IMR-90 (cell line): ENCODE data around the gene RPS19BP1.

Source experiments
- CEBPB ChIP-seq: IDR thresholded peaks from 2 replicates; pipeline ENCODE4 v1.6.1; 2012; ENCODE audit warnings: low read depth, low read length, improper control_type of control experiment
- MAFK ChIP-seq: IDR thresholded peaks from 2 replicates; pipeline ENCODE4 v1.6.1; 2012; ENCODE audit warnings: low read depth, low read length, improper control_type of control experiment
- MAZ ChIP-seq: IDR thresholded peaks from 2 replicates; pipeline ENCODE4 v1.6.1; 2012; ENCODE audit warnings: low read depth, mild to moderate bottlenecking, low read length, improper control_type of control experiment, moderate library complexity, borderline replicate concordance
- MXI1 ChIP-seq: IDR thresholded peaks from 2 replicates; pipeline ENCODE4 v1.6.1; 2012; ENCODE audit warnings: low read depth, mild to moderate bottlenecking, low read length, moderate library complexity, borderline replicate concordance
- POLR2A ChIP-seq: IDR thresholded peaks from 2 replicates; pipeline ENCODE4 v1.6.1; 2012; ENCODE audit warnings: mild to moderate bottlenecking, low read depth, low read length
- RAD21 ChIP-seq: IDR thresholded peaks from 2 replicates; pipeline ENCODE4 v1.6.1; 2012; ENCODE audit warnings: low read length, improper control_type of control experiment
- RCOR1 ChIP-seq: IDR thresholded peaks from 2 replicates; pipeline ENCODE4 v1.6.1; 2012; ENCODE audit warnings: mild to moderate bottlenecking, low read length, improper control_type of control experiment; ENCODE audit not compliant: insufficient replicate concordance
- TF ChIP-seq, protein P1 (sequence below): fragments of 150-350 bp; IDR thresholded peaks from 2 replicates; pipeline ENCODE4 v1.6.1; 2017; ENCODE audit warnings: mild to moderate bottlenecking, antibody characterized with exemption, low read length, low read depth
- TF ChIP-seq, protein P2 (sequence below): conservative IDR thresholded peaks from 2 replicates; pipeline ENCODE4 v1.5.1; 2012; ENCODE audit warnings: mild to moderate bottlenecking, low read depth, low read length, improper control_type of control experiment
- TF ChIP-seq, protein P3 (sequence below): fragments of 150-350 bp; IDR thresholded peaks from 2 replicates; pipeline ENCODE4 v1.6.1; 2016; ENCODE audit warnings: low read depth, mild to moderate bottlenecking, low read length, moderate library complexity, borderline replicate concordance

DNA sequence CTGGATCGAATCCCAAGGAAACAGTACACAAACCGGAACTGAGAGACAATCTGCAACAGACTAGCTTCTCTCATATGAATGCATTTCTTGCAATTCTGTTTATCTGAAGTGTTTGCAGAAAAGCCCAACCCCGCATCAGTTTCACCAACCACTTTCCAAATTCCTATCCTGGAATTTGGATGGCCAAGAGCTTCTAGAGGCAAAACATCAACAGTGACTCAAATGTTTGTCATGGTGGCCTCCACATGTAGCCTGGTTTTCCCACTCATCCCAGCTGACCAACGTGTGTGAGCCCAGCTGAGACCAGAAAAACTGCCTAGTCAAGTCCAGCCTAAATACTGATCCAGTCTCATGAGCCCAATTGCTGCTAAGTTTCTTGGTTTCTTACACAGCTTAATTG is 38.8 kb downstream of the RPS19BP1 start:
- TF ChIP-seq CEBPB = no peak
- TF ChIP-seq, protein P1, sequence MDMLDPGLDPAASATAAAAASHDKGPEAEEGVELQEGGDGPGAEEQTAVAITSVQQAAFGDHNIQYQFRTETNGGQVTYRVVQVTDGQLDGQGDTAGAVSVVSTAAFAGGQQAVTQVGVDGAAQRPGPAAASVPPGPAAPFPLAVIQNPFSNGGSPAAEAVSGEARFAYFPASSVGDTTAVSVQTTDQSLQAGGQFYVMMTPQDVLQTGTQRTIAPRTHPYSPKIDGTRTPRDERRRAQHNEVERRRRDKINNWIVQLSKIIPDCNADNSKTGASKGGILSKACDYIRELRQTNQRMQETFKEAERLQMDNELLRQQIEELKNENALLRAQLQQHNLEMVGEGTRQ = peak; percentile 56
- TF ChIP-seq, protein P2, sequence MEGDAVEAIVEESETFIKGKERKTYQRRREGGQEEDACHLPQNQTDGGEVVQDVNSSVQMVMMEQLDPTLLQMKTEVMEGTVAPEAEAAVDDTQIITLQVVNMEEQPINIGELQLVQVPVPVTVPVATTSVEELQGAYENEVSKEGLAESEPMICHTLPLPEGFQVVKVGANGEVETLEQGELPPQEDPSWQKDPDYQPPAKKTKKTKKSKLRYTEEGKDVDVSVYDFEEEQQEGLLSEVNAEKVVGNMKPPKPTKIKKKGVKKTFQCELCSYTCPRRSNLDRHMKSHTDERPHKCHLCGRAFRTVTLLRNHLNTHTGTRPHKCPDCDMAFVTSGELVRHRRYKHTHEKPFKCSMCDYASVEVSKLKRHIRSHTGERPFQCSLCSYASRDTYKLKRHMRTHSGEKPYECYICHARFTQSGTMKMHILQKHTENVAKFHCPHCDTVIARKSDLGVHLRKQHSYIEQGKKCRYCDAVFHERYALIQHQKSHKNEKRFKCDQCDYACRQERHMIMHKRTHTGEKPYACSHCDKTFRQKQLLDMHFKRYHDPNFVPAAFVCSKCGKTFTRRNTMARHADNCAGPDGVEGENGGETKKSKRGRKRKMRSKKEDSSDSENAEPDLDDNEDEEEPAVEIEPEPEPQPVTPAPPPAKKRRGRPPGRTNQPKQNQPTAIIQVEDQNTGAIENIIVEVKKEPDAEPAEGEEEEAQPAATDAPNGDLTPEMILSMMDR = no peak
- 0 out of 2 replicates have a peak, but pooled peaks have one; percentile 14 for TF ChIP-seq RAD21
- peak; percentile 91 for TF ChIP-seq MXI1
- TF ChIP-seq MAFK = peak; percentile 21; the same call in 1 of the 2 replicates
- TF ChIP-seq RCOR1 = peak; percentile 37
- TF ChIP-seq POLR2A = no peak
- TF ChIP-seq MAZ = no peak
- TF ChIP-seq, protein P3, sequence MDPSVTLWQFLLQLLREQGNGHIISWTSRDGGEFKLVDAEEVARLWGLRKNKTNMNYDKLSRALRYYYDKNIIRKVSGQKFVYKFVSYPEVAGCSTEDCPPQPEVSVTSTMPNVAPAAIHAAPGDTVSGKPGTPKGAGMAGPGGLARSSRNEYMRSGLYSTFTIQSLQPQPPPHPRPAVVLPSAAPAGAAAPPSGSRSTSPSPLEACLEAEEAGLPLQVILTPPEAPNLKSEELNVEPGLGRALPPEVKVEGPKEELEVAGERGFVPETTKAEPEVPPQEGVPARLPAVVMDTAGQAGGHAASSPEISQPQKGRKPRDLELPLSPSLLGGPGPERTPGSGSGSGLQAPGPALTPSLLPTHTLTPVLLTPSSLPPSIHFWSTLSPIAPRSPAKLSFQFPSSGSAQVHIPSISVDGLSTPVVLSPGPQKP = no peak
